Ovary (tissue), 9 donors: Measurements from ENCODE around the gene MS4A4A. TPM values are rescaled to one million over a fixed set of nuclear protein-coding genes. Genes with fewer than 3 reads are reported as not detected.

Source experiments
- DNase-seq, 5 donors: peaks; one replicate each; pipeline ENCODE4 v3.0.0-alpha.2; 2019 to 2020
- H3K27ac ChIP-seq, 2 donors: fragments of 200-600 bp; one replicate each; pipeline versions ENCODE4 v1.5.1 to v1.8.0; 2019 to 2022
- H3K27me3 ChIP-seq: fragments of 200-600 bp; one replicate; pipeline ENCODE4 v1.8.0; 2022
- H3K36me3 ChIP-seq: fragments of 200-600 bp; sonication (generic); one replicate; pipeline ENCODE4 v1.5.1; 2019
- H3K4me1 ChIP-seq: one replicate; pipeline ENCODE4 v1.8.1; 2013; ENCODE audit warnings: mild to moderate bottlenecking, moderate library complexity; ENCODE audit not compliant: insufficient read depth
- H3K4me3 ChIP-seq: fragments of 200-600 bp; sonication (generic); one replicate; pipeline ENCODE4 v1.5.1; 2017
- H3K9me3 ChIP-seq, 2 donors: fragments of 200-600 bp in 1 of 2; sonication (generic) in 1 of 2; one replicate each; pipeline versions ENCODE4 v1.5.1 to v1.8.1; 2013 to 2019; ENCODE audit warnings: mild to moderate bottlenecking in 1 of 2, moderate library complexity in 1 of 2
- CTCF ChIP-seq, 3 donors: fragments of 450-650 bp in 2 of 3; fragments of 200-600 bp in 1 of 3; IDR thresholded peaks; one replicate each; pipeline versions ENCODE4 v1.5.1 to v1.8.0; 2016 to 2022; ENCODE audit warnings: antibody characterized with exemption in 3 of 3, mild to moderate bottlenecking in 1 of 3
- EP300 ChIP-seq: sonication (generic); formaldehyde crosslinking; IDR thresholded peaks from one replicate; pipeline ENCODE4 v1.6.1; 2017; ENCODE audit warnings: antibody characterized with exemption
- POLR2A ChIP-seq: fragments of 450-650 bp; IDR thresholded peaks from one replicate; pipeline ENCODE4 v1.6.1; 2017; ENCODE audit warnings: antibody characterized with exemption, mild to moderate bottlenecking, moderate library complexity
- WGBS, 3 donors: extraction: QIAGEN DNeasy Blood & Tissue Kit in 1 of 3; methylation state at CpG; one replicate each; pipeline versions ENCODE4 v1.1.5 to v1.1.7; 2013 to 2017; 5-methylcytosine and 5-hydroxymethylcytosine counted together
- intact Hi-C, 4 donors: fragments of 100-400 bp; cut with DNase I; formaldehyde crosslinking; loops; one replicate each; pipeline versions ENCODE4 v1.11.0 to v1.15.1; 2022 to 2023
- polyA plus RNA-seq, 2 donors: library from polyadenylated mRNA; stranded (reverse); fragments of 200-250 nt in 1 of 2; fragments of 350-450 nt in 1 of 2; fragmentation: Illumina TruSeq in 1 of 2; extraction: RNeasy Lipid Tissue Mini Kit (QIAGEN cat#74804) in 1 of 2; gene quantifications; one replicate each; pipeline ENCODE4 v1.2.3, GENCODE V29; 2013 to 2014
- total RNA-seq, 7 donors: library from RNA; depleted of rRNA in 2 of 7; stranded (reverse); fragments of >200 nt in 2 of 7; fragmentation: NEBNext Ultra II Directional in 3 of 7; extraction: Animal tissue kit (Norgen Biotek cat#: 25700) in 3 of 7; gene quantifications; one replicate each; pipeline versions ENCODE4 v1.1.0 to v1.2.4, GENCODE V29; 2016 to 2023
- donor health status: DM: no; HTN: no; CAD: no; lungs with moderate emphysema.
- donor health status: DM: no; HTN: no; CAD: no.
- donor health status: Bipolar disorder and iron deficiency.
- donor health status: DM: yes; HTN: yes; CAD: no.
- donor health status: DM: no; HTN: no; CAD: no.
- donor health status: DM: yes; HTN: yes; CAD: no.

Gene MS4A4A
- total and polyA plus RNA-seq, 9 donors = 3.8 to 46.4 (median 10.9) TPM

GRCh38 chr11:60257956-60258722 is 22.3 kb upstream of the MS4A4A start:
- intact Hi-C loops = no loop called here
- no peaks in the 10 kb centered on the region for H3K36me3 ChIP-seq
- no peaks in the 10 kb centered on the region for H3K4me1 ChIP-seq
- DNase-seq = no peak
- TF ChIP-seq EP300 (no peak), POLR2A (no peak), CTCF (IDR thresholded peaks at IDR 0.05) (no peak)
- H3K4me3 ChIP-seq = no peak overlapping the region
- H3K27me3 ChIP-seq = no peaks in the 10 kb centered on the region
- H3K27ac ChIP-seq = no peak overlapping the region
- WGBS, 3 donors = 91 to 94% (median 93%) methylated on average over 4 of the region's 4 CpGs
- H3K9me3 ChIP-seq = no peaks in the 10 kb centered on the region

GRCh38 chr11:60261014-60261413 is 19.5 kb upstream of the MS4A4A start:
- H3K36me3 ChIP-seq = no peaks in the 10 kb centered on the region
- no peaks in the 10 kb centered on the region for H3K9me3 ChIP-seq
- H3K4me1 ChIP-seq = no peaks in the 10 kb centered on the region
- no peak overlapping the region for H3K27ac ChIP-seq
- TF ChIP-seq EP300 (no peak), CTCF (IDR thresholded peaks at IDR 0.05) (no peak), POLR2A (no peak)
- DNase-seq = no peak
- H3K27me3 ChIP-seq = no peaks in the 10 kb centered on the region
- 86 to 90% (median 87%) methylated on average over 4 of the region's 4 CpGs for WGBS, 3 donors
- intact Hi-C loops = loop anchor here in 1 of 4 donors (5.0 kb wide), 1 partner anchor 519 kb away; no protein-coding TSS in a partner anchor
- no peak overlapping the region for H3K4me3 ChIP-seq

- intact Hi-C loops = loop anchor here in 1 of 4 donors (5.0 kb wide), 1 partner anchor 521 kb away; no protein-coding TSS in a partner anchor
- H3K36me3 ChIP-seq = no peaks in the 10 kb centered on the region
These were observed 17.1 kb upstream of the MS4A4A start for GRCh38 chr11:60263402-60263801.

GRCh38 chr11:60264644-60265043 is 15.8 kb upstream of the MS4A4A start:
- no peaks in the 10 kb centered on the region for H3K27me3 ChIP-seq
- H3K4me1 ChIP-seq = no peaks in the 10 kb centered on the region
- no peak overlapping the region for H3K4me3 ChIP-seq
- intact Hi-C loops = loop anchor here in 1 of 4 donors (5.0 kb wide), 1 partner anchor 522 kb away; no protein-coding TSS in a partner anchor
- no peaks in the 10 kb centered on the region for H3K36me3 ChIP-seq
- H3K9me3 ChIP-seq = no peaks in the 10 kb centered on the region
- DNase-seq = no peak
- no peak overlapping the region for H3K27ac ChIP-seq
- no peak for TF ChIP-seq POLR2A
- TF ChIP-seq EP300 = no peak
- 77 to 87% (median 84%) methylated on average over 5 of the region's 5 CpGs for WGBS, 3 donors

More at GRCh38 chr11:60263402-60263801, 17.1 kb upstream of the MS4A4A start:
- no peak for TF ChIP-seq POLR2A
- H3K9me3 ChIP-seq = no peaks in the 10 kb centered on the region
- no peaks in the 10 kb centered on the region for H3K4me1 ChIP-seq
- 85 to 93% (median 91%) methylated on average over 4 of the region's 4 CpGs for WGBS, 3 donors
- H3K27me3 ChIP-seq = no peaks in the 10 kb centered on the region
- no peak overlapping the region for H3K27ac ChIP-seq
- H3K4me3 ChIP-seq = no peak overlapping the region
- no peak for DNase-seq

GRCh38 chr11:60265373-60266214 is 14.9 kb upstream of the MS4A4A start:
- Histone ChIP-seq H3K27me3 (no peaks in the 10 kb centered on the region), H3K27ac (no peak overlapping the region), H3K9me3 (no peaks in the 10 kb centered on the region), H3K4me3 (no peak overlapping the region), H3K4me1 (no peaks in the 10 kb centered on the region), H3K36me3 (no peaks in the 10 kb centered on the region)
- TF ChIP-seq CTCF (IDR thresholded peaks at IDR 0.05) = peak in 2 of 3 donors; percentile 12 to 37
- TF ChIP-seq POLR2A = no peak
- 24% methylated on average over 4 of the region's 4 CpGs for WGBS, 3 donors
- intact Hi-C loops = no loop called here
- no peak for DNase-seq
